ENCODE data around the gene LYST.
"Not testable (repeated sequence)": the region's sequence is repeated elsewhere in the genome, so short reads cannot be mapped to it uniquely, and the experiment has no call there.

The LYST gene

DNA sequence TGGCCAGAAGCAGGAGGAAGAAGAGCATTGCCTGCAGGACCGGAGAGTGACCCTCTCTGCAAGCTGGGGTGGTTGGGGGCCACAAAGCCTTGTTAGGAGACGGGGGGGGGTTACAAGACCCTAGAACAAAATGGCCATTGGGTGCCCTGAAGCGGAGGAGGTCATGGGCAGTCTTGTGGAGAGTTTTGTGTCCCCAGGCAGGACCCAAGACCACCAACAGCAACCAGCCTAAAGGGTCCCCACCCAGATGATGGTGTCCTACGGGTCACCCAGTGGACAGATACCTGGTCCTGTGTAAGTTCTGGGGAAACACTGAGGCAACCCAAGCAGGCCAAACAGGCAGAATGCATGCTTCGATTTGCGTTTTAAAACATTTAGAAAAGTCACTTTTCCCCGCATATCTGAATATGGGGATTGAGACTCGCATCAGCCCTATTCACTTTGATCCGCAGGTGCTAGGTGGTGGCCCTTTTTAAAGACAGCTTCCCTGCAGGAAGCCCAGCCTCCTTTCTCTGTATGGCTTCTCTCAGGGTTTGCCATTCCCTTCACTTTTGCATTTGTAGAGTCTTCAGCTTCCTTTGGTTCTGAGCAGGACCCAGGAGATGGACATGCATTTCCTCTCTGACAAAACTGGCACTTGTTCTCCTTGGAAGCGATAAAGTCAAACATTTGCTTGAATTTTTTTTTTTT is 238.2 kb downstream of the LYST start:
- no peak for DNase-seq

GRCh38 chr1:235625831-235626230 is 240.9 kb downstream of the LYST start:
- no peak for DNase-seq

DNA sequence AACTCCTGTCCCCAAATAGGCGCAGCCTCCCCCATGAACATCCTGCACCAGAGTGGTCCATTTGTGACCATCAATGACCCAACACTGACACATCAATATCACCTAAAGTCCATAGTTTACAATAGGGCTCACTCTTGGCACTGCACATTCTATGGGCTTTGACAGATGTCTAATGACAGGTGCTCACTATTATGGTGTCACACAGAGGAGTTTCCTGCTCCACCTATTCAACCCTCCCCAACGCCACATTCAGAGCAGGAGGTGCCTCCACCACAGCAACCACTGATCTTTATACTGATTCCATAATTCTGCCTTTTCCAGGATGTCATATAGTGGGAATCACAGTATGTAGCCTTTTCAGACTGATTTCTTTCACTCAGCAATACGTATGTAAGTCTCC is 241.4 kb downstream of the LYST start:
- DNase-seq: no peak

DNA sequence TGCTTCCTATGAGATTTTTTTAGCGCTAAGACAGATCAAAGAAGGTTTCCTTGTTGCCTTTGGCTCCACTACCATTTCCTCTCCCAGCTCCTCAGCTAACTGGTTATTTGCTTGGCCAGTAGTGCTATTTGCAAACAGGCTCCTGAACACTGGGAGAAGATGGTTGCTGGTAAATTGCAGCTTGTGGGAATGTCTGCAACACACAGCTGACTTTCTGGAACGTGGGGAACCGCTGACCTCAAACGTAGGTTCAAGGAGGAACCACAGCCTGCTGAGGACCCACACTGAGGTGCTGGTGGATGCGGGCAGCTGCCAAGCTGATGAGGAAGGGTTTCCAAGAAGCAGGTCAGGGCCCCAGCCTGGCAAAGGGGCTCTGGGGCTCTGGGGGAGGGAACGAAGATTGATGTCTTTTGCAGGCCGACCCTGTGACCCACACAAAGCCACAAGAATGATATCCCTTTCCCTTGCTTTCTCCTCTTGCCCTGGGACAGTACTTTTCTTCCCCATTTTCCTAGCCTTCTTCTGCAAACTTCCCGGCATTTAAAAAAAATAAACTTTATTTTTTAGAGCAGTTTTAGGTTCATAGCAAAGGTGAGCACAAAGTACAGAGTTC is 241.9 kb downstream of the LYST start:
- DNase-seq: no peak

GRCh38 chr1:235622936-235623779 is 243.5 kb downstream of the LYST start:
- DNase-seq: no peak

GRCh38 chr1:235619149-235619548 is 247.6 kb downstream of the LYST start:
- DNase-seq: not testable (repeated sequence)

DNA sequence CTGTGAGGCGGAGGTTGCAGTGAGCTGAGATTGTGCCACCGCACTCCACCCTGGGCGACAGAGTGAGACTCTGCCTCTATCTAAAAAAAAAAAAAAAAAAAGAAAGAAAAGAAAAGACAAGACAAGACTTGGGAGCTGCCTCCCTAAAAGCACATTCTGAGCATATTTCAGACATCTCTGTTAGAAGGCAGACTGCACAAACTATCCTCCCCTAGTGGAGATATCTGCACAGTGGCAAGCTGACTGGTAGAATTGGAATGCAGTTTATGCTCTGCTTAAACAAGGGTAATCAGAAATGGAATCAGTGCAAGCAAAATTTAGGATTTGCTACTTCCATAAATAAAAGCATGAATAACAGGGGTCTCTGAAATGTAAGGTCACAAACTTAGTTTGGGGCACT is 248.9 kb downstream of the LYST start:
- DNase-seq: no peak

DNA sequence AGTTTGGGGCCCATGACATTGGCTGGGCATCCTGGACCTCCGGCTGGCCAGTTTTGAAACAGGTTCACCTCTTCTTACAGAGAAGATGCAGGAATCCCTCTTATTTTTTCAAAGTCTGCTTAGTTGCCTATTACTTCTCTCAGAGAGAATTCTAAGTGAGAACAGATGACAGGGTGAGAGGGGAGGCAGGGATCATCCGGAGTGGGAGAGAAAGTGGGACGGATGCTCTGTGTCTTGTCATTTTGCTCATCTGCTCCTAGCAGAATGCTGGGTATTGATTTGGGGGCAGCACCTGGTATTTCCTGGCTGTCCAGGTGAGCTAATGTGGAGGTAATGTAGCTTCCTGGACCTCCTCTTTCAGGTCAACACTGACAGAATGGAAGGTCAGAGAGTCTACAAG is 249.6 kb downstream of the LYST start:
- no peak for DNase-seq

DNA sequence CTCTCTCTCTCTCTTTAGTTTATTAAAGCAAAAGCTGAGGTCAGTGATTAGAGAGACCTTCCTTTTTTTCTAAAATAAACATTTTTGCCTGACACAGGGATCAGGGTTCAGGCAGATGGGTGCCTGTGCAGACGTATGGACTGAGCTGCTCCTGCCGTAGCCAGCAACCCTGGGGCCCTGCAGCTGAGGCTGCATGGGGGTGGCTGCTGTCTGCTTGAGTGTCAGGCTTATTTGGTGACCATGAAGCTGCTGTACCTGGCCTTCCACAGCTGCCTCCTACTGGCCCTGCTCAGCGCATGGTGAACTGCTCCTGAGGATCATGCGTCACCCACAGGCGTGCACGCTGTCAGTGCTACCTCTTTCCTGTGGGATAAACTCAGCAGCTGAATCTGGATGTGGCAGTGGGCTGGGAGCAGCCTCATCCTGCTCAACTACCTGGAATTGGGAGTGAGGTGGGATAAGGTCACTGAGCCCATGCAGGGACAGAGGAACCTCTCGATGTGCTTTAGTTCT is 252.2 kb downstream of the LYST start:
- DNase-seq: no peak

DNA sequence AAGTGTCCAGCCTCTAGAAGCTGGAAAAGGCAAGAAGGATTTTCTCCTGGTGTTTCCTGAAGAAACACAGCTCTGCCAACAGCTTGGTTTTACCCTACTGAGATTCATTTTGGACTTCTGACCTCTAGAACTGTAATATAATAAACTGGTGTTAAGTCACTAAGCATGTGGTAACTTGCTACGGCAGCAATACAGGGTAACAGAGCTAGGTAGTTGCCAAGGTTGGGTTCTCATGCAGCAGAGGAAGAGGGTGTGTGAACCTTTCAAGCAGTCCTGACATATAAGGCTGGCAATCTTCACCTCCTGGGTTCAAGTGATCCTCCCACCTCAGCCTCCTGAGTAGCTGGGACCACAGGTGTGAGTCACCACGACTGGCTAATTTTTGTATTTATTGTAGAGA is 253.1 kb downstream of the LYST start:
- no peak for DNase-seq

DNA sequence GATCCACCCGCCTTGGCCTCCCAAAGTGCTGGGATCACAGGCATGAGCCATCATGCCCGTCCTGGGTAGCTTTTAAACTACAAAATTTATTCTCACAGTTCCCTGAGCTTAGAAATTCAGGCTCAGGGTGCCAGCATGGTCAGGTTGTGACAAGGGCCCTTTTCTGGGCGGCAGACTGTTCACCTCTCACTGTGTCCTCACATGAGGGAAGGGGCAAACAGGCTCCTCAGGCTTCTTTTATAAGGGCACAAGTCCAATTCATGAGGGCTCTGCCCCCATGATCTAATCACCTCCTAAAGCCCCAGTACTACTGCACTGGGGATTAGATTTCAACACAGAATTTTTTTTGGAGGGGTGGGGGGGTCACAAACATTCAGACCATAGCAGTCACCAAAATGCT is 253.9 kb downstream of the LYST start:
- DNase-seq: no peak
